ENCODE results near the gene NR4A1. TPM values are rescaled to one million over a fixed set of nuclear protein-coding genes. Genes with fewer than 3 reads are reported as not detected.
A peak's percentile ranks its signal among the peaks of the same experiment; 100 is the strongest.

Gene NR4A1
- total and polyA plus RNA-seq, 9 of the 15 experiments (the other 6 are each of a cell fraction or from before 2014, with no cell fraction given), result 0.07 to 4.7 (median 1.9) TPM; not detected in 1

- TF ChIP-seq E2F1 (CRISPR knock-in tag; IDR thresholded peaks at IDR 0.05) (0 out of 2 replicates have a peak, but pooled peaks have one; percentile 36), ADNP (tag; IDR thresholded peaks at IDR 0.05) (no peak), TCF7 (IDR thresholded peaks at IDR 0.05; ENCODE audit: borderline replicate concordance) (no peak), TSHZ1 (CRISPR knock-in tag; IDR thresholded peaks at IDR 0.05) (no peak), MXD1 (CRISPR knock-in tag; IDR thresholded peaks at IDR 0.05; ENCODE audit: borderline replicate concordance, poor library complexity, severe bottlenecking) (no peak), STAT6 (CRISPR knock-in tag; IDR thresholded peaks at IDR 0.05) (no peak), TRIM25 (IDR thresholded peaks at IDR 0.05; ENCODE audit: borderline replicate concordance) (no peak), ZBED1 (IDR thresholded peaks at IDR 0.05) (no peak), PHF21A (IDR thresholded peaks at IDR 0.05; ENCODE audit: borderline replicate concordance, low read depth) (no peak), ESRRA (IDR thresholded peaks at IDR 0.05; ENCODE audit: borderline replicate concordance, low read depth) (0 out of 2 replicates have a peak, but pooled peaks have one; percentile 5), ZNF24 (IDR thresholded peaks at IDR 0.05) (0 out of 2 replicates have a peak, but pooled peaks have one; percentile 3), SUPT5H (IDR thresholded peaks at IDR 0.05) (no peak), CTCF (IDR thresholded peaks at IDR 0.05 in 2 of 3, conservative IDR thresholded peaks at IDR 0.05 in 1 of 3; ENCODE audit: insufficient read depth in 2 of 3, low read depth in 1 of 3, low read length in 3 of 3) (peak in 1 of 3 experiments; percentile 41; a peak in 1 of 6 replicates)
These were observed 27.1 kb upstream of the NR4A1 start (continued) for GRCh38 chr12:52023976-52024688.

All from K562 (cell line).